ES-I3 (cell line): ENCODE measurements around the gene DCBLD1.
"Not testable (repeated sequence)": the region's sequence is repeated elsewhere in the genome, so short reads cannot be mapped to it uniquely, and the experiment has no call there.

ENCODE experiments used
- H3K36me3 ChIP-seq: 2 replicates; pipeline ENCODE4 v1.6.1; 2013; ENCODE audit warnings: mild to moderate bottlenecking, low read length, control low read depth, moderate library complexity; ENCODE audit not compliant: insufficient read depth
- H3K4me1 ChIP-seq: 2 replicates; pipeline ENCODE4 v1.6.1; 2013; ENCODE audit warnings: mild to moderate bottlenecking, control low read depth, low read length; ENCODE audit not compliant: insufficient read depth
- H3K9ac ChIP-seq: 2 replicates; pipeline ENCODE4 v1.6.1; 2013; ENCODE audit warnings: low read depth, mild to moderate bottlenecking, low read length, moderate library complexity
- H3K9me3 ChIP-seq: 2 replicates; pipeline ENCODE4 v1.6.1; 2013; ENCODE audit warnings: mild to moderate bottlenecking, low read length, moderate library complexity; ENCODE audit not compliant: control insufficient read depth, insufficient read depth

The DCBLD1 gene

GRCh38 chr6:117482240-117483003, at the start of gene DCBLD1:
Gene DCBLD1, plus strand, starts transcription at chr6:117482674. Its CDS starts 108 bp downstream, at chr6:117482782.
- H3K4me1 ChIP-seq: no peaks in the 10 kb centered on the region; the same call in 1 of the 2 replicates
- H3K36me3 ChIP-seq: no peaks in the 10 kb centered on the region
- peak within 1 kb of the TSS; percentile 94 for H3K9ac ChIP-seq
- H3K9me3 ChIP-seq: peaks cover 7% of the 10 kb centered on the region; the same call in 1 of the 2 replicates

- Histone ChIP-seq H3K9ac (no peak overlapping the region), H3K4me1 (no peaks in the 10 kb centered on the region), H3K36me3 (no peaks in the 10 kb centered on the region), H3K9me3 (no peaks in the 10 kb centered on the region)
Observed at GRCh38 chr6:117440706-117441525, 41.6 kb upstream of the DCBLD1 start.

GRCh38 chr6:117441824-117442264, 40.6 kb upstream of the DCBLD1 start:
- no peaks in the 10 kb centered on the region for H3K9me3 ChIP-seq
- no peaks in the 10 kb centered on the region for H3K36me3 ChIP-seq
- no peaks in the 10 kb centered on the region for H3K4me1 ChIP-seq
- no peak overlapping the region for H3K9ac ChIP-seq

- not testable (repeated sequence) for H3K9ac ChIP-seq, H3K4me1 ChIP-seq, H3K9me3 ChIP-seq, H3K36me3 ChIP-seq
Observed at GRCh38 chr6:117442313-117442712, 40.2 kb upstream of the DCBLD1 start.

GRCh38 chr6:117444600-117444999, 37.9 kb upstream of the DCBLD1 start:
- Histone ChIP-seq H3K4me1 (no peaks in the 10 kb centered on the region), H3K9me3 (no peaks in the 10 kb centered on the region), H3K9ac (no peak overlapping the region), H3K36me3 (no peaks in the 10 kb centered on the region)

- Histone ChIP-seq H3K9me3 (no peaks in the 10 kb centered on the region), H3K36me3 (no peaks in the 10 kb centered on the region), H3K4me1 (peaks cover 6% of the 10 kb centered on the region; the same call in 1 of the 2 replicates), H3K9ac (no peak overlapping the region)
Observed at GRCh38 chr6:117446861-117447260, 35.6 kb upstream of the DCBLD1 start.

- no peaks in the 10 kb centered on the region for H3K36me3 ChIP-seq
- H3K4me1 ChIP-seq: peaks cover 6% of the 10 kb centered on the region; the same call in 1 of the 2 replicates
- no peak overlapping the region for H3K9ac ChIP-seq
- H3K9me3 ChIP-seq: no peaks in the 10 kb centered on the region
Observed at GRCh38 chr6:117448011-117448410, 34.5 kb upstream of the DCBLD1 start.

GRCh38 chr6:117448732-117449485, 33.6 kb upstream of the DCBLD1 start:
- no peak overlapping the region for H3K9ac ChIP-seq

GRCh38 chr6:117449549-117450439, 32.7 kb upstream of the DCBLD1 start:
- peaks cover 6% of the 10 kb centered on the region; the same call in 1 of the 2 replicates for H3K4me1 ChIP-seq
- no peak overlapping the region for H3K9ac ChIP-seq
- H3K36me3 ChIP-seq: no peaks in the 10 kb centered on the region
- H3K9me3 ChIP-seq: no peaks in the 10 kb centered on the region

More at GRCh38 chr6:117448732-117449485, 33.6 kb upstream of the DCBLD1 start:
- Histone ChIP-seq H3K36me3 (no peaks in the 10 kb centered on the region), H3K4me1 (peaks cover 6% of the 10 kb centered on the region; the same call in 1 of the 2 replicates), H3K9me3 (no peaks in the 10 kb centered on the region)

- no peaks in the 10 kb centered on the region for H3K36me3 ChIP-seq
- H3K9ac ChIP-seq: no peak overlapping the region
- no peaks in the 10 kb centered on the region for H3K9me3 ChIP-seq
- peaks cover 6% of the 10 kb centered on the region; the same call in 1 of the 2 replicates for H3K4me1 ChIP-seq
Observed at GRCh38 chr6:117451671-117452070, 30.8 kb upstream of the DCBLD1 start.

- peaks cover 4% of the 10 kb centered on the region; the same call in 1 of the 2 replicates for H3K4me1 ChIP-seq
- H3K36me3 ChIP-seq: no peaks in the 10 kb centered on the region
- H3K9me3 ChIP-seq: no peaks in the 10 kb centered on the region
Observed at GRCh38 chr6:117456250-117456649, 26.2 kb upstream of the DCBLD1 start.

GRCh38 chr6:117456998-117457397, 25.5 kb upstream of the DCBLD1 start:
- Histone ChIP-seq H3K4me1 (no peaks in the 10 kb centered on the region), H3K9ac (no peak overlapping the region), H3K9me3 (no peaks in the 10 kb centered on the region), H3K36me3 (no peaks in the 10 kb centered on the region)

More at GRCh38 chr6:117456250-117456649, 26.2 kb upstream of the DCBLD1 start:
- H3K9ac ChIP-seq: no peak overlapping the region

GRCh38 chr6:117459204-117459944, 23.1 kb upstream of the DCBLD1 start:
- no peaks in the 10 kb centered on the region for H3K4me1 ChIP-seq
- H3K36me3 ChIP-seq: no peaks in the 10 kb centered on the region
- H3K9me3 ChIP-seq: no peaks in the 10 kb centered on the region
- H3K9ac ChIP-seq: no peak overlapping the region
